NCI-H2029 treated with DMSO at 0.1 percent for 48 hours (cell line): ENCODE measurements around the gene BANP.
"Not testable (repeated sequence)": the region's sequence is repeated elsewhere in the genome, so short reads cannot be mapped to it uniquely, and the experiment has no call there.

Experiments
- DNase-seq: peaks from one replicate; lab custom pipeline; 2025; lab: John Stamatoyannopoulos, UW

Gene BANP

DNA sequence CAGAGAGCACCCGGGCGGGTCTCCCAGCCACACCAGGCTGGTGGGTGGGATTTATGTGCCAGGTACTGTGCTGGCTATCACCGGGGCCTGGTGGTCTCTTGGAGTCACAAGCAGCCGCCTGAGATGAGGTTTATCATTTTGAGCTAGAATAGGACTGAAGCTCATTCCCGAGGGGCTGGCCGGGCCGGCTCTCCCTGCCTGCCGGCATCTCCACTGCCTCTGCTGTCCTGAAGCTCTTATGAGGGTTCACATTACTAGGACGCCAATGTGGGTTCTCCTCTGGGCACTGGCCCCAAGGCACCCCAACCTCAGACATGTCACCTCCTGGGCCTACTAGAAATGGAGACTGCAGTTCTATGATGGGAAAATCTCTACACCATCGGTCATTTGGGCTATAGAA is 137.4 kb downstream of the BANP start:
- not testable (repeated sequence) for DNase-seq

DNA sequence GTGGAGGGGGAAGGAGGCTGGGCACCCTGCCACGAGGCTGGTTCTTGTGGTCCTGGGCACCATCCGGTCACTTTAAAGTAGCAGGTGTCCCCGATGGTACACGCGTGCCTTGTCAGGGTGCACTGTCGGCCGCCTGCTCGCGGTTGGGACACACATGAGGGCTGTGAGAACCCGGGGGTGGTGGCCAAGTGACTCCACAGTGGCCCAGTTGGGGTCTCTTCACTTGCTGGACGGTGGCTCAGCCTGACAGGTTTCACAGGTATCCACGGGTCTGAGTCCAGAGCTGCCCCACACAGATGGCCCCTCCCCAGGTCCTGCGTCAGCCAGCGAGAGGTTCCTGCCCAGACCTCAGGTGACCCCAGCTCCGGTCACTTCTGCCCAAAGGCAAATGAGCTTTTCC is 137.8 kb downstream of the BANP start:
- not testable (repeated sequence) for DNase-seq

DNA sequence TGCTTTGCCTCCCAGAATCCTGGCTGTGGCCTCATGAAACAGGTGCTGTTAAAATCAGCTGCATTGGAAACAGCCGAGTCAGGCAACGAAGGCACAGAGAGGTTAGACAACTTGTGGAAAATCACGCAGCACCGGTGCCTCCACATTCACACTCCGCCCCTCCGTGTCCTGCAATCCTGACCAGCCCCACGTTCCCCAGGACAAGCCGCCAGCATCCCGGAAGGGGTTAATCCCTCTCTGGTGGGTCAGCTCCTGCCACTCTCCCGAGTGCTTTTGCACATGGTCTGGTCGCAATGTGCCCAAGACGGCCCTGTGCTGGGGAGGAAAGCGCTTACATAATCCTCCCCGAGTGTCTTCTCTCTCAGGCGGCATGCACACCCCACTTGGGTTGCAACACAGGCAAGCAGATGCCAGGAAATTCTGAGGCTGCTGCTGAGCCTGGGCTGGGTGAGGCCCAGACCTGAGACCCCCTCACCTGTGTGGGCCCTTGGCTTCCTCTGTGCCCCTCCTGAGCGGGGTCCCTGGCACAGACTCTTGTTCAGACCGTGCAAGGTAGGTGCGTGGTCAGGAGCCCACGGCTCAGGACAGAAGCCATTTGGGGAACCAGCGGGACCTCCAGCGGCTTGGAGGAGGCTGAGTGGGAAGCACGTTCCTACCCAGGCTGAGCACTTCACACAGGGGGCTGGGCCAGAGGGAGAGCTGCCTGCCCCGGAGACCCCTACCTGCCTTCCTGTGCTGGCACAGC is 138.6 kb downstream of the BANP start:
- DNase-seq = not testable (repeated sequence)

DNA sequence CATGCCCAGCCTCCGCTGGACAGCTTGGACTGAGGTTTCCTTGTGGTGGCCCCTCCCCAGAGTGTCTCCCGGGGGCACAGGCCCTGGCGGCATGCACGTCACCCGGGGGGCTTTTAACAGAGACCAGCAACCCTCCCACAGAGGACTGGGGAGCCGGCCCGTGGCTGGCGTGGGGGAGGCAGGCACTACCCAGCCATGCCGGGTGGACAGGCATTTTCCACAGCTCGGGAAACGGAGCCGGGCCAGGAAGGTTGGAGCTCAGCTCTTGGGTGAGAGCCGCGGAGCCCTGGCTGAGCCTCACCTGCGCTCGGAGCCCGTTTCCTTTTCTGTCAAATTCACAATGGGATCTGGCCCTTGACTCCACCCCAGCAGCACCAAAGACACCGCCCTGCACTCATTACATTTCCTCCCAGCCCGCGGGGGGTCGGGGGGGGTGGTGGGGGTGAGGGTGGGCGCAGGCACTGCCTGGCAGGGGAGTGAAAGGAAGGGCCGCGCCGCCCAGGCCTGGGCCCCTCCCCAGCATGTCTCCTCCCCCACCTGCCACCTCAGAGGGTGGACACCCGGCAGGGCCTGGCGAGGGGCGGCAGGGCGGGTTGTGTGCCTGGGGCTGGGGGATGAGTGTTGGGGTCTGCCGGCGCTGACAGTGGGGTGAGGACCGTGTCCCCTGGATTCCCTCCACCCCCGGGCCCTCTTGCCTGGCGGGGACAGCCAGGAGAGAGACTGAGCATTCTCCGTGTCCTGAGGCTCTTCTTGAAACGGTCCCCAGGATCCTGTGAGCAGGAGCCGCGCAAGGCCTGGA is 139.3 kb downstream of the BANP start:
- not testable (repeated sequence) for DNase-seq

DNA sequence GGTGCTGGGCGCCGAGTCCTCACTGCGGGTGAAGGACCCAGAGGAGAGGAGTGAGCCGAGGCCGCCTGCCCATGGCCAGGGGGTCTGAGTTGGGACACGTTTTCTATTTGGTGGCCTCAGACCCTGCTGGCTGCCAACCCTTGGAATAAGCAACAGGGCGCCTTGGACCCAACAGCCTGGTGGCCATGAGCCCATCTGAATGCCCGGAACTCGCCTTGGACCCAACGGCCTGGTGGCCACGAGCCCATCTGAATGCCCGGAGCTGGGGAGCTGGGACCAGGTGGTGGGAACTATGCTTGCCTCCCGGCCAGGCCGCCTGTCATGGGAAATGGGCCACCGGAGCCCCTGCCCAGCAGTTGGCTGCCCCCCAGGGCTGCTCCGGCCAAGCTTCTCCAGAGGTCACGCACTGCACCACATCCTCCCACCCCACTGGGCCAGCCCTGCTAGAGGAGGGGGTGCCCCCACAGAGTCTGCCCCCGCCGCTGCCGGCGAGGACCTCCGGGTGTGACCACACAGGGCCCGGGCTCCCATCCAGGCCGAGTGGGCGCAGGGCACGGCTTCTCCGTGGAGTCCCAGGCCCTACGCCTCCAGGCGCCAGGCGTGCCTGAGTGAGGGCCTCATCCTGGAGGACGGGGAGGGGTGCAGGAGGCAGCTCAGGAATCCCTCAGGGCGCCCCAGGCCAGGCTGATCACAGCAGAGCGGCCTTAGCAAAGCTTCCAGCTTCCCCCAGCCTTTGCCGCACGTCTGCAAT is 140.2 kb downstream of the BANP start:
- DNase-seq = not testable (repeated sequence)

DNA sequence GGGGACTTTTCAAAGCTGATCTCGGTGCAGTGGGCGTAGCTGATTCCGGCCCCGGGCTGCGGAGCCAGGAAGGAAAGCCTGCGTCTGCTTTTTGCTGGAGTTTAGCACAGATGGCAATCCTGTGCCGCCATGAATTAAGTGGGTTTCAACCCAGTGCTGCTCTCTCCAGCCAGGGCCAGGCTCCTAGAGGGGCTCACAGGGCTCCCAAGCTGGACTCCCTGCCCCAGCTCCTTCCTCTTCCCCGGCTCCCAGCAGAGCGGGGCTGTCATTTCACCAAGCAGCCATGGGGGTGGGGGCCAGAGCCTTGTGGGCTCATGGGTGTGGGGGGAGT is 140.7 kb downstream of the BANP start:
- DNase-seq = not testable (repeated sequence)

DNA sequence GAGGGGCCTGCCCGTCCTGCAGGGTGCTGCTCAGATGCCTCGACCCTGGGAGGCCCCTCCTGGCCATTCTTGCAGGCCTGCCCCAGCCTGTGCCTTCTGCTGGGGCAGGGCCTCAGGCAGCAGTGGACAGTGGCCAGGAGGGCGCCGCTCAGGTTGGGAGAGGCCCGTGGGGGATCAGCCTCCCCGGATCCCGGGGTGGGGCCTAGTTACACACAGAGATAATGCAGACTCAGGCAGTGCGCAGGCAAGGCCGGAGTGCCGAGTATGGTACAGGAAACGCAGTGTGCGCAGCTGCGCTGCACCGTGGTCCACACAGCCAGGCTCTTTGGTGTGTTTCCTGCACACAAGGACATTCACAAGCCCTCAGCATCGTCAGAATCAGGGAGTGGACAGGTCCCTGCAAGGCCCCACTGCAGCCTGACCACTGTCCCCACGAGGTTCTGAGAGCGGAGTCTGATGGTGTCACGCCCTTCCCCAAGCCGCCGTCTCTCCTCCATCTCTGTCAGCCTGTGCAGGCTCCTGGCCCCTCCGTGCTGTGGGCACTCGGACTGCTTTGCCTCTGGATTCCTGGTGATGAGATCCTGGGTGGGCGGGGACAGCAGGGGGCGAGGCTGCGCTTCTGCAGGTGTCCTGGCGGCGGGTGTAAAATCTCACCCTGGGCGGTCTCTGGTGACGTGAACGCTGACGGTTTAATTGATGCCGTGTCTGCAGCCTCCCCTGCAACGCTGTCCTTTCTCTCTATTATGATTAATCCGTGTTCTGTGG is 141.7 kb downstream of the BANP start:
- DNase-seq = not testable (repeated sequence)

DNA sequence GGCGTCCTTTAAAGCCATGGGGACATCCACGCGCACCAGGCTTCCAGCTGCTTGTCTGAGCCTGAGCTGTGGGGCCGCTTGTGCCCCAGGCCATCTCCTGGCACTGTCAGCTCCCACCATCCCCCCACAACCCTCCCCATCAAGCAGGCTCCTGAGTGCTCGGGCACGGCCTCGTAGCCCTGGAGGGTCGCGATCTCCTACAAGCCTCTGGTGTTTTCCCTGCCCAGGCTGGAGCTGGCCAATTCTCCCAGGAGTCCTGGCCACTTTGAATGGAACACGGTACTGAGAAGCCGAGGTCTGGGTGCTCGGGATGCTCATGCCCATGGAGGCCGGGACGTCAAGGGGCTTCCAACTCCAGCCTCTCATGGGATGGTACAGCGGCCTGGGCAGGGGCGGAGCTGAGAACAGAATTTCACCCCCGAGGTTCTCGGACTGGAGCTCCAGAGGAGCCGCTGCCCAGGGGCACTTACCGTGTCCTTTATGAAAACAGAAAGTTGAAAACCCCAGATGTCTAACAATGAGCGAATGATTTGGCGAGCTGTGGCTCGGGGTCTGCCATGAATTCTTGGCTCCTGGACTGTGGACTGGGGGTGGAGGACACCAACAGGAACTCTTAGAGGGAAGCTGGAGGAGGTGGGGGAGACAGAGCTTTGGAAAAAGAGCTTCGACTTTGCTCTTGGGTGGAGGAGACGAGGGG is 142.5 kb downstream of the BANP start:
- not testable (repeated sequence) for DNase-seq

DNA sequence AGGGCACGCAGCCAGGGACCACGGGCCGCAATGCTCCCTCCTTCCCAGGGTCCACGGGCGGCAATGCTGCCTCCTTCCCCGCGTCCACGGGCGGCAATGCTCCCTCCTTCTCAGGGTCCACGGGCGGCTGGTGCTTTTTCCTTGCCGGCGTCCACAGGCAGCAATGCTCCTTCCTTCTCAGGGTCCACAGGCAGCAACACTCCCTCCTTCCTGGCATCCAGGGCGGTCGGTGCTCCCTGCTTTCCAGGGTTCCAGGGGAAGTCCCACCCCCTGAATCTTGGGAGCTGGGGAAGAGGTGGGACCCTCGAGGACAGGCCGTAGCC is 143.0 kb downstream of the BANP start:
- DNase-seq = not testable (repeated sequence)

DNA sequence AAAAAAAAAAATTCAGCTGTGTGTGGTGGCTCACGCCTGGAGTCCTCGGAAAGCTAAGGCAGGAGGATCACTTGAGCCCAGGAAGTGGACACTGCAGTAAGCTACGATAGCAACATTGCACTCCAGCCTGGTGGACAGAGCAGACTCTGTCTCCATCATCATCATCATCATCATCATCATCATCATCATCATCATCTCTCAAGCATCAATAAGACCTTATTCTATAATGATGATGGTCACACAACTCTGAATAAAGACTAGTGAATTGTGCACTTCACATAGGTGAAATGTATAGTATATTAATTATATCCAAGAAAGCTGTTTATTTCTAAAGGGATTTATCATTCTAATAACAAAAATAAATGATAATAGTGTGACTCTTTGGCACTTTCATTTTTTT is 143.7 kb downstream of the BANP start:
- DNase-seq = not testable (repeated sequence)

DNA sequence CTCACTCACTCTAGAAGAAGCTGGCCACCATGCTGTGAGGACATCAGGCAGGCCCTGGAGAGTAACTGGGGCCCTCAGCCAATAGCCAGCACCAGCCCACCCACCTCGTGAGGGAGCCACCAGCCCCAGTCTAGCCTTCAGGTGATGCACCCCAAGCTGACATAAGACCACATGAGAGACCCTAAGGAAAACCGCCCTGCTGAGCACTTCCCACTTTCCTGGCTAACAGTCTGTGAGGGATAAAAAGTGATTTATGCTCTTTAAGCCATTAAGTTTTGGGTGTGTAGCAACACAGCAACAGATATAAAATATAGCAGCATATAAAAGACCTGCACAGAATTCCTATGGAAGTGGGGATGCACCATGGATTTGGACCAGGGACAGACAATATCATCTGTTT is 145.4 kb downstream of the BANP start:
- DNase-seq = not testable (repeated sequence)

DNA sequence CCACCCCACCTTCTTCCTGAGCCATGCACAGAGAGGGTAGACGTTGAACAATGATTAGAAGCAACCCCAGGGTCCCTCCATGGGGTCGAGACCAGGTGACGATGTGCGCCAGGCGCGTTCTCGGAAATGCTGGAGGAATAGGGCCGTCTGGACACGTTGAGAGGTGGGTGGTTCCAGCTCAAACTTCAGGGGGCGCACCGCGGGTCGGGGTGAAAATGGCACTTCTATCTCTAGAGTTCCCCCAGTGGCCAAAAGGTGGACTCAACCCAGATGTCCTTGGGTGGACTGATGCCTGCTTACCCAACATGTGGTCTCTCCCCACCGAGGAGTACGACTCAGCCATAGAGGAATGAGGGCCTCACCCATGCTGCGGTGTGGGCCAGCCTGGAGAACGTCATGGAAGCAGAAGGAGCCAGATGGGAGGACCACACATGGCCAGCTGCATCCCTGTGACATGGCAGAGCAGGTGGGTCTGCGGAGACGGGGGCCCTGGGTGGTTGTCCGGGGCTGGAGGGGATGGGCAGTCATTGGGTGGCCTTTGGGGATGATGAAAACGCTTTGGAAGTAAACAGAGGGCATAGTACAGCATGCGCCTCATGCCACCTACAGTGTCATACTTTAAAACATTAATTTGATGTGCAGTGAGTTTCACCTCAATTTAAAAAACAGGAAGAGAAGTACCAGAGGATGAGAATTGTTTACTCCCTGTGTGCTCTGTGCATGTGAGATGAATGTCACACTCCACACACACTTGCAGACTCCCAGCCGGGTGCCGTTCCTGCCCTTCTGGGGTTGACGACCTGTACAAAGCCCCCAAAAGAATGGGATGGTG is 147.7 kb downstream of the BANP start:
- DNase-seq = not testable (repeated sequence)

DNA sequence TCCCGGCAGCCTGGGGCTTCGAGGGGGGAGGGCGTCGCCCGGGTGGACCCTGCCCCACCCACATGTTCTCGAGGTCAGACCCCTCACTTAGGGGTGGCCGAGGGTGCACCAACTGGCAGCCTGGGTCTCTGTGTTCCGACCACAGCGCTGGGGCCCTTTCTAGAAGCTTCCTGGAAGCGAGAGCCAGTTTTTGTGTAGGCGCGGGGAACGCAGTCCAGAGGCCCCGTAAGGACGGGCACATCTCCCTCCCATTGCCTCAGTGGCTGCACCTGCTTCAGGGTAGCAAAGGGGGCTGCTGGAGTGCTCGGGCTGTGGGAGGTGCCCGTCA is 148.3 kb downstream of the BANP start:
- no peak for DNase-seq

DNA sequence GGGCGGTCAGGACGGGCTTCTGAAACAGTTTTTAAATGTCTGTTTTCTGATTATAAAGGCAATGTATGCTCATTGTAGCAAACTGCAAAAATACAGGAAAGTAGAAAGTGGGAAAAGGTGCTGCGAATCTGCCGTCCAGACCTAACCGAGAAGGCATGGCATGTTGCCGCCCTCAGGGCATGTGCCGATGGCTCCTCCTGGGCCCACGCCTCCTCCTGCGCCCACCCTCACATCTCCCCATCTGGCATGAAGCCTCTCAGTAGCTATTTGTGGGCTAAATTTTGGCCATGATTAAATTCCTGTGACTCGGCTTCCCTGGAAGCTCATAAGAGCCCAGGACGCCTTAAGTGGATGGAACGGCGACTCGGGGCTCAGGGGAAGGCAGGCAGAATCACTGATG is 148.7 kb downstream of the BANP start:
- DNase-seq = not testable (repeated sequence)

DNA sequence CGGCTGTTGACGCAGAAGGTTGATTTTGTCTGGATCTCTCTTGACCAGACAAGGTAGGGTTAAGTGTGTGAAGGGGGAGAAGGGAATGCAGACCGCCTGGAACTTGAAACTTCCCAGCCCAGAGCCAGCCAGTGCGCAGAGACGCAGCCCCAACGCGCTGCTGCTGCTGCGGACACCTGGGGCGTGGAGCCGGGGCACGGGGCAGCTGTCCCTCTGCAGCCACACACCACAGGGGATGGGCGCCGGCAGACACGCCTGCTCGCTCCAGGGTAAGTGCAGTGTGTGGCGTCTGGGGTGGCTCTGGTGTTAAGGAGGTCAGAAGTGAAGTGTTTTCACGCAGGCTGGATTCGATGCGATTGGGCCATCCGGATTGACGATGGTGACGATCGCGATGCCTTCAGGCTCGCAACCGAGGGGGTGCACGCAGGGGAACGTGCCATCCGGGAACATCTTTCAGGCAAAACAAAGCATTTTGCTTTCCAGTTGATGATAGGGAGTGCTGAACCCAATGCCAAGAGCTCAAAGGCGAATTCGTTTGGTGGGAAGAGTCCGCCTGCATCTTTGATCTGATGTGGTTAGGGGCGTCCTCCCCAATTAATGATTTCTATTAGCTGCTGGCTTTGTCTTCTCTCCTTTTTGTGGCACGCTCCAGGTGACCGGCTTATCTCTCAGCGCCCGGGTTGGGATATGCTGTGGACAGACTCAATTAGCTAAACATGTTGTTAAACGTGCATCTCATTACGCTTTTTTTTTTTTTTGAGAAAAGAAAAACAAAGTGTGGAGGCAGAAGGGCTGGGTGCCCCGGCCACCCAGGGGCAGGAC is 149.8 kb downstream of the BANP start:
- DNase-seq = not testable (repeated sequence)

DNA sequence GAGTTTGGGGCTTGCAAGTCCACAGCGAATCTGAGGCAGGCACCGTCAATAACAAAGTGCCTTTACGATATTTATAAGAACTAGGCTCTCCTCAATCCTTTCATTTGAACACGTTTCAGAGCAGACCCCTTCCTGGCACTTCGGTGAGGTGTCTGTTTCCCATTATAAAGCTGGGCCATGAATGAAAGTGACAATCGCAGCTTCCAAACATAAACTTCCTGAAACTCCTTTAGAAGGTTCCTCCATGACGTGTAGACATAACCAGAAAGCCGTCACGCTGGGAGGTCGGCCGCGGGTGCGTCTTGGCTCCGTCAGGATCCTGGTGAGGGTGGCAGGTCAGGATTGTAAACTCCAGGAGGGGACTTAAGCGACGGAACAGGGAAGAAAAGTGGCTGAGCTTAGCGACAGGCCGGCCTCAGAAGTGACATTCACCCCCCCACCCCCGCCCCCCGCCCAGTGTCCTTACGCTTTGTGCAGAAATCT is 150.4 kb downstream of the BANP start:
- not testable (repeated sequence) for DNase-seq

DNA sequence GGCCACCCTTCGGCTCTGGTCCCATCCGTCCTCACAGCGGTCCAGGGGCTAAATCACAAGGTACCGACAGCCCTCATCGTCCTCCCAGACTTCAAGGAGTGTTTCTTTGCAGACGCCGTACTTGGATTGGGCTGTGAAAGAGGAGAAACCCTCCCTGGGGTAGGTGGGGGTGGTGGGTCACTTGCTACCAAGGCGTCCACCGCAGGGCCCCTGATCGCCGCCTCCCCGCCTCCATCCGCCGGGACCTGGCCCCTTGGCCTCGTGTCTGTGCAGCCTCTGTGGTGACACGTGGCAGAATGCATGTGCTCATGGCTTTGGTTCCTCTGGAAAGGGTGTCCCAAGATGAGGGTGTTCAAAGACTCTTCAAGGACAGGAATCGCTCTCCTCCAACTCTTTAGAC is 151.4 kb downstream of the BANP start:
- DNase-seq = no peak

DNA sequence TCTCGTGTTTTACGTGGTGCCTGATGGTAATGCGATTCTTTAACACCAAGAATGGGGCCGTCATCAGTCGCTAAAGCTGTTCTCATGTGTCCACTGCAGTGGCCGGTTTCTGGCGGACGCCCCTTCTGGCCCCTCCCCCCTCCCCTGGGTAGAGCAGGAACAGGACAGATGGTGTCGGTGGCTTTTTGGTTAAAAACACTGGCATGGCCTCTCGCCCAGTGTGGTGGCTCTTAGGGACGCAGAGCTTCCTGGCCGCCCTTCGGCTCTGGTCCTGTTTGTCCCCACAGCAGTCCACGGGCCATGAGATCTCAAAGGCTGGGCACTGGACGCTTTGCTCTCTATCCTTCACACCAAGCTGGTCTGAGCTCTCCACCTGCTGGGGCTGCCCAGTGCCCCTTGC is 151.8 kb downstream of the BANP start:
- DNase-seq = no peak

DNA sequence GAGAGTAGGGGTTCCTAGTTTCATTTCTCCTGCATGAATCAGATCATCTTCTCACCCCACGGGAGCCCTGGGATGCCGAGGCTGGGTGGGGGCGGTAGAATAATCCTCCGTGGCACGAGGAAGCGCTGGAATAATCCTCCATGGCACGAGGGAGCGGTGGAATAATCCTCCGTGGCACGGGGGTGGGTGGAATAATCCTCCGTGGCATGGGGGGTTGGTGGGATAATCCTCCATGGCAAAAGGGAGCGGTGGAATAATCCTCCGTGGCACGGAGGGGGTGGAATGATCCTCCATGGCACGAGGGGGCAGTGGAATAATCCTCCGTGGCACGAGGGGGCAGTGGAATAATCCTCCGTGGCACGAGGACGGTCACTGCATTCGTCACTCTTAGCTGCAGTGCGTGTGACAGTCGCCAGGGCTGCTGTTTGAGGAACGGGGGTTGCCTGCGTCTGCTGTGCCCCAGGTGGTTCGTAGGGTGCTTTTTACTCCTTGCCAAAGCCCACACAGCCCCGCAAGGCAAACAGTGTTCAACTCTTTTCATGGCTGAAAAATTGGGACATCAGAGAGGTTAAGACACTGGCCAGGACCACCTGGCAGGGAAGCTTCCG is 152.5 kb downstream of the BANP start:
- DNase-seq = no peak
